SK-N-SH treated with all-trans-retinoic acid at 6 μM for 48 hours (cell line): Measurements from ENCODE around the gene LARGE1.

Source experiments
- ATAC-seq: fragments of 200-7000 bp; cut with Tn5 transposase; 3 replicates; pipeline ENCODE4 v1.9.1; 2020; ENCODE audit warnings: mild to moderate bottlenecking, moderate library complexity
- ARNTL ChIP-seq: fragments of 450-650 bp; formaldehyde crosslinking; IDR thresholded peaks from 2 replicates; pipeline ENCODE4 v1.5.0; 2020; ENCODE audit warnings: low read depth, mild to moderate bottlenecking, moderate library complexity, borderline replicate concordance
- BACH2 ChIP-seq: fragments of 250-450 bp; sonication (Bioruptor Pico); IDR thresholded peaks from 2 replicates; pipeline ENCODE4 v1.9.0; 2021; ENCODE audit warnings: mild to moderate bottlenecking, borderline replicate concordance
- CREB5 ChIP-seq: fragments of 250-450 bp; sonication (Bioruptor Pico); IDR thresholded peaks from 2 replicates; pipeline ENCODE4 v1.5.1; 2020; ENCODE audit warnings: low read depth, mild to moderate bottlenecking, moderate library complexity
- CSDC2 ChIP-seq: fragments of 250-450 bp; sonication (Bioruptor Pico); IDR thresholded peaks from 2 replicates; pipeline ENCODE4 v1.5.0; 2020; ENCODE audit warnings: mild to moderate bottlenecking, moderate library complexity
- CSRNP3 ChIP-seq: fragments of 250-450 bp; sonication (Bioruptor Pico); IDR thresholded peaks from 2 replicates; pipeline ENCODE4 v1.5.1; 2021; ENCODE audit warnings: mild to moderate bottlenecking, moderate library complexity
- ESRRG ChIP-seq: fragments of 250-450 bp; sonication (Bioruptor Pico); IDR thresholded peaks from 2 replicates; pipeline ENCODE4 v1.6.1; 2021; ENCODE audit warnings: mild to moderate bottlenecking
- GLIS3 ChIP-seq: fragments of 250-450 bp; sonication (Bioruptor Pico); IDR thresholded peaks from 2 replicates; pipeline ENCODE4 v1.5.0; 2020; ENCODE audit warnings: mild to moderate bottlenecking, moderate library complexity
- ISL1 ChIP-seq: fragments of 250-450 bp; sonication (Bioruptor Pico); IDR thresholded peaks from 2 replicates; pipeline ENCODE4 v2.1.2; 2022; ENCODE audit warnings: mild to moderate bottlenecking, moderate library complexity
- OSR1 ChIP-seq: fragments of 250-450 bp; sonication (Bioruptor Pico); IDR thresholded peaks from 2 replicates; pipeline ENCODE4 v1.8.0; 2022; ENCODE audit warnings: moderate library complexity, mild to moderate bottlenecking, inconsistent platforms
- PATZ1 ChIP-seq: fragments of 250-450 bp; sonication (Bioruptor Pico); IDR thresholded peaks from 2 replicates; pipeline ENCODE4 v1.8.0; 2020; ENCODE audit warnings: mild to moderate bottlenecking, moderate library complexity, borderline replicate concordance
- POU6F1 ChIP-seq: fragments of 250-450 bp; sonication (Bioruptor Pico); IDR thresholded peaks from 2 replicates; pipeline ENCODE4 v1.8.0; 2021; ENCODE audit warnings: low read depth, mild to moderate bottlenecking, moderate library complexity, borderline replicate concordance
- PPARA ChIP-seq: fragments of 250-450 bp; sonication (Bioruptor Pico); IDR thresholded peaks from 2 replicates; pipeline ENCODE4 v1.5.0; 2020; ENCODE audit warnings: mild to moderate bottlenecking, borderline replicate concordance
- RARB ChIP-seq: fragments of 250-450 bp; sonication (Bioruptor Pico); IDR thresholded peaks from 2 replicates; pipeline ENCODE4 v1.8.0; 2021; ENCODE audit warnings: mild to moderate bottlenecking, moderate library complexity
- SNAI2 ChIP-seq: fragments of 250-450 bp; sonication (Bioruptor Pico); IDR thresholded peaks from 2 replicates; pipeline ENCODE4 v1.5.0; 2020; ENCODE audit warnings: mild to moderate bottlenecking, moderate library complexity
- TCF4 ChIP-seq: fragments of 250-450 bp; sonication (Bioruptor Pico); IDR thresholded peaks from 2 replicates; pipeline ENCODE4 v1.8.0; 2021; ENCODE audit warnings: mild to moderate bottlenecking, moderate library complexity, borderline replicate concordance
- TSHZ2 ChIP-seq: fragments of 250-450 bp; sonication (Bioruptor Pico); IDR thresholded peaks from 2 replicates; pipeline ENCODE4 v1.5.0; 2020; ENCODE audit warnings: mild to moderate bottlenecking, moderate library complexity
- ZC3H10 ChIP-seq: fragments of 250-450 bp; sonication (Bioruptor Pico); IDR thresholded peaks from 2 replicates; pipeline ENCODE4 v1.5.1; 2021; ENCODE audit warnings: mild to moderate bottlenecking, moderate library complexity
- ZFP3 ChIP-seq: fragments of 250-450 bp; sonication (Bioruptor Pico); IDR thresholded peaks from 2 replicates; pipeline ENCODE4 v1.5.0; 2020; ENCODE audit warnings: mild to moderate bottlenecking, moderate library complexity
- ZFP30 ChIP-seq: fragments of 450-650 bp; formaldehyde crosslinking; IDR thresholded peaks from 2 replicates; pipeline ENCODE4 v1.5.0; 2022; ENCODE audit warnings: mild to moderate bottlenecking, moderate library complexity
- ZNF565 ChIP-seq: fragments of 450-650 bp; formaldehyde crosslinking; conservative IDR thresholded peaks from 2 replicates; pipeline ENCODE4 v1.5.0; 2020; ENCODE audit warnings: low read depth, mild to moderate bottlenecking, moderate library complexity
- ZNF70 ChIP-seq: fragments of 450-650 bp; formaldehyde crosslinking; IDR thresholded peaks from 2 replicates; pipeline ENCODE4 v1.5.0; 2020; ENCODE audit warnings: mild to moderate bottlenecking, moderate library complexity
- ZNF8 ChIP-seq: fragments of 450-650 bp; formaldehyde crosslinking; IDR thresholded peaks from 2 replicates; pipeline ENCODE4 v1.5.0; 2020; ENCODE audit warnings: mild to moderate bottlenecking, moderate library complexity

LARGE1 gene

GRCh38 chr22:33409079-33409478 is 511.2 kb downstream of the LARGE1 start:
- no peak for ATAC-seq
- no peak for TF ChIP-seq RARB (CRISPR knock-in tag)
- TF ChIP-seq ZNF565 (CRISPR knock-in tag): no peak
- TF ChIP-seq GLIS3 (CRISPR knock-in tag): no peak
- TF ChIP-seq ZNF8 (CRISPR knock-in tag): no peak
- TF ChIP-seq CREB5 (CRISPR knock-in tag): no peak
- TF ChIP-seq POU6F1 (CRISPR knock-in tag): no peak
- TF ChIP-seq ESRRG (CRISPR knock-in tag): no peak
- no peak for TF ChIP-seq ZC3H10

GRCh38 chr22:33405194-33405593 is 515.1 kb downstream of the LARGE1 start:
- no peak for ATAC-seq
- no peak for TF ChIP-seq ZNF70 (CRISPR knock-in tag)
- TF ChIP-seq GLIS3 (CRISPR knock-in tag): no peak
- TF ChIP-seq OSR1 (CRISPR knock-in tag): no peak
- TF ChIP-seq ESRRG (CRISPR knock-in tag): no peak
- TF ChIP-seq ARNTL: no peak
- TF ChIP-seq ZNF8 (CRISPR knock-in tag): no peak
- no peak for TF ChIP-seq CSDC2
- TF ChIP-seq CSRNP3 (CRISPR knock-in tag): no peak
- TF ChIP-seq PPARA: no peak
- no peak for TF ChIP-seq ZFP30 (CRISPR knock-in tag)
- TF ChIP-seq PATZ1: no peak
- no peak for TF ChIP-seq BACH2 (CRISPR knock-in tag)
- TF ChIP-seq ISL1 (CRISPR knock-in tag): no peak
- TF ChIP-seq, all 23 proteins: peak for 0

- TF ChIP-seq RARB (CRISPR knock-in tag): no peak
- no peak for TF ChIP-seq TSHZ2
- TF ChIP-seq SNAI2 (CRISPR knock-in tag): no peak
- no peak for TF ChIP-seq ZNF565 (CRISPR knock-in tag)
- TF ChIP-seq OSR1 (CRISPR knock-in tag): no peak
- TF ChIP-seq CSDC2: no peak
- TF ChIP-seq ESRRG (CRISPR knock-in tag): no peak
- TF ChIP-seq PPARA: no peak
- no peak for TF ChIP-seq ZFP30 (CRISPR knock-in tag)
- TF ChIP-seq ZFP3: no peak
- TF ChIP-seq ARNTL: no peak
- no peak for ATAC-seq
These were observed 515.6 kb downstream of the LARGE1 start for GRCh38 chr22:33404723-33405122.

GRCh38 chr22:33402325-33402724 is 518.0 kb downstream of the LARGE1 start:
- TF ChIP-seq ZNF565 (CRISPR knock-in tag) (no peak), CSDC2 (no peak), RARB (CRISPR knock-in tag) (no peak), ZFP30 (CRISPR knock-in tag) (no peak), TCF4 (CRISPR knock-in tag) (no peak), ISL1 (CRISPR knock-in tag) (no peak), ARNTL (no peak), ESRRG (CRISPR knock-in tag) (no peak), BACH2 (CRISPR knock-in tag) (no peak), ZC3H10 (no peak)

More at GRCh38 chr22:33402325-33402724, 518.0 kb downstream of the LARGE1 start:
- ATAC-seq: no peak
